A673 (cell line): ENCODE data around the gene FAN1. TPM values are rescaled to one million over a fixed set of nuclear protein-coding genes. Genes with fewer than 3 reads are reported as not detected.

ENCODE experiments used
- BruUV-seq: library from RNA; stranded (reverse); fragments of 400-500 nt; replicated peaks from 2 replicates; lab custom pipeline; 2021; lab: Mats Ljungman, UMichigan
- CTCF ChIA-PET: fragments of 300-600 bp; sonication (Branson Sonifier 250); formaldehyde crosslinking; loops from one replicate; lab custom pipeline; 2022; ENCODE audit warnings: antibody characterized with exemption; lab: Charles Lee
- POLR2A ChIA-PET: fragments of 300-600 bp; sonication (Branson Sonifier 250); formaldehyde crosslinking; loops from one replicate; lab custom pipeline; 2022; ENCODE audit warnings: antibody characterized with exemption; ENCODE audit not compliant: low non-redundant PET; lab: Charles Lee
- DNase-seq: peaks from one replicate; pipeline ENCODE4 v3.0.0-alpha.2; 2015; ENCODE audit warnings: low spot score
- H3K27ac ChIP-seq: fragments of 200-600 bp; sonication (generic); 2 replicates; pipeline ENCODE4 v1.5.1; 2016; ENCODE audit warnings: mixed run types, low read depth, mild to moderate bottlenecking, mixed read lengths, antibody characterized with exemption, low read length; ENCODE audit not compliant: poor library complexity, severe bottlenecking
- H3K27me3 ChIP-seq: fragments of 200-600 bp; sonication (generic); replicated peaks from 2 replicates; pipeline ENCODE4 v1.6.1; 2017; ENCODE audit warnings: mixed run types, low read depth, mild to moderate bottlenecking, mixed read lengths, antibody characterized with exemption, low read length; ENCODE audit not compliant: insufficient read depth, poor library complexity
- H3K36me3 ChIP-seq: fragments of 200-600 bp; sonication (generic); 2 replicates; pipeline ENCODE4 v1.6.1; 2016; ENCODE audit warnings: mixed run types, mild to moderate bottlenecking, mixed read lengths, antibody characterized with exemption, low read length; ENCODE audit not compliant: insufficient read depth, poor library complexity, severe bottlenecking
- H3K4me1 ChIP-seq: fragments of 200-600 bp; sonication (generic); 2 replicates; pipeline ENCODE4 v1.6.1; 2017; ENCODE audit warnings: mixed run types, mild to moderate bottlenecking, mixed read lengths, antibody characterized with exemption, low read length; ENCODE audit not compliant: insufficient read depth, poor library complexity, severe bottlenecking
- H3K4me3 ChIP-seq: fragments of 200-600 bp; sonication (generic); 2 replicates; pipeline ENCODE4 v1.5.1; 2016; ENCODE audit warnings: low read depth, mixed run types, mild to moderate bottlenecking, mixed read lengths, low read length; ENCODE audit not compliant: poor library complexity, severe bottlenecking
- H3K9me3 ChIP-seq: fragments of 200-600 bp; sonication (generic); 2 replicates; pipeline ENCODE4 v1.6.1; 2016; ENCODE audit warnings: mixed run types, low read depth, mild to moderate bottlenecking, mixed read lengths, antibody characterized with exemption, low read length; ENCODE audit not compliant: poor library complexity, severe bottlenecking
- CTCF ChIP-seq: fragments of 300-800, 200-600 bp; sonication (generic); conservative IDR thresholded peaks from 2 replicates; pipeline ENCODE4 v1.5.1; 2017; ENCODE audit warnings: low read depth, mild to moderate bottlenecking, antibody characterized with exemption, low read length, moderate library complexity, mixed read lengths
- EZH2 ChIP-seq: fragments of 200-600 bp; sonication (generic); IDR thresholded peaks from 2 replicates; pipeline ENCODE4 v1.6.1; 2017; ENCODE audit warnings: borderline replicate concordance, low read depth, mild to moderate bottlenecking, mixed read lengths, antibody characterized with exemption, low read length; ENCODE audit not compliant: poor library complexity, severe bottlenecking
- intact Hi-C: fragments of 100-400 bp; cut with micrococcal nuclease; formaldehyde crosslinking; loops from one replicate; pipeline ENCODE4 v1.10.0; 2022; ENCODE audit not compliant: unreplicated experiment
- total RNA-seq: library from RNA; stranded (reverse); gene quantifications from 2 replicates; pipeline ENCODE4 v1.2.3, GENCODE V29; 2021

Gene FAN1
- total RNA-seq, 1 experiment from 2014 or later, result 36.2 TPM

- intact Hi-C loops, result no loop called here
- POLR2A ChIA-PET, result no interaction called here
Observed at GRCh38 chr15:30953731-30954378, 50.1 kb downstream of the FAN1 start.

GRCh38 chr15:30954674-30955073 is 51.0 kb downstream of the FAN1 start:
- ChIA-PET CTCF (no interaction called here), POLR2A (interaction anchor here (0.7 kb wide), 1 partner anchor 26 kb away, joined by 3 read pairs; no protein-coding TSS in a partner anchor)
- intact Hi-C loops, result no loop called here
- BruUV-seq, result no TSS peak
- Histone ChIP-seq H3K36me3 (peaks cover 28% of the 10 kb centered on the region), H3K27me3 (no peaks in the 10 kb centered on the region), H3K4me3 (no peak overlapping the region), H3K4me1 (peaks cover 10% of the 10 kb centered on the region), H3K27ac (no peak overlapping the region), H3K9me3 (no peaks in the 10 kb centered on the region)
- no peak for TF ChIP-seq CTCF
- TF ChIP-seq EZH2, result no peak
- DNase-seq, result peak; percentile 11

More at GRCh38 chr15:30953731-30954378, 50.1 kb downstream of the FAN1 start:
- H3K27me3 ChIP-seq, result no peaks in the 10 kb centered on the region
- BruUV-seq, result no TSS peak
- DNase-seq, result peak; percentile 66
- CTCF ChIA-PET, result no interaction called here
- H3K9me3 ChIP-seq, result no peaks in the 10 kb centered on the region
- H3K4me3 ChIP-seq, result no peak overlapping the region
- TF ChIP-seq CTCF, result no peak
- no peak for TF ChIP-seq EZH2
- H3K4me1 ChIP-seq, result peaks cover 10% of the 10 kb centered on the region
- H3K36me3 ChIP-seq, result peaks cover 33% of the 10 kb centered on the region
- H3K27ac ChIP-seq, result no peak overlapping the region

- BruUV-seq, result no TSS peak
- Histone ChIP-seq H3K27me3 (no peaks in the 10 kb centered on the region), H3K27ac (no peak overlapping the region), H3K9me3 (no peaks in the 10 kb centered on the region), H3K36me3 (peaks cover 18% of the 10 kb centered on the region), H3K4me1 (peaks cover 10% of the 10 kb centered on the region), H3K4me3 (no peak overlapping the region)
- TF ChIP-seq CTCF, result no peak
- no peak for TF ChIP-seq EZH2
- intact Hi-C loops, result no loop called here
- peak; percentile 24 for DNase-seq
- ChIA-PET CTCF (no interaction called here), POLR2A (no interaction called here)
Observed at GRCh38 chr15:30956216-30957124, 52.8 kb downstream of the FAN1 start.
